ENCODE data around the gene ESPNL. TPM values are rescaled to one million over a fixed set of nuclear protein-coding genes. Genes with fewer than 3 reads are reported as not detected.
A peak's percentile ranks its signal among the peaks of the same experiment; 100 is the strongest.

The ESPNL gene
- total RNA-seq, 4 donors from 2014 or later, result 0.44 to 2.1 TPM; not detected in 2

- WGBS, 2 donors, result 82 to 84% methylated on average over 7 of the region's 7 CpGs
- no peak overlapping the region for H3K4me3 ChIP-seq
- no peak for DNase-seq (ENCODE audit: low spot score in 2 of 2)
- no peaks in the 10 kb centered on the region for H3K27me3 ChIP-seq
- TF ChIP-seq EP300 (IDR thresholded peaks at IDR 0.05) (no peak), CTCF (IDR thresholded peaks at IDR 0.05) (no peak), POLR2A (IDR thresholded peaks at IDR 0.05) (no peak)
- H3K4me1 ChIP-seq, result peaks cover 0 to 15% (median 8%) of the 10 kb centered on the region in 4 donors
- peaks cover 0 to 46% (median 0%) of the 10 kb centered on the region in 3 donors for H3K36me3 ChIP-seq
- H3K27ac ChIP-seq, result no peak overlapping the region
- no peaks in the 10 kb centered on the region for H3K9me3 ChIP-seq
Observed at GRCh38 chr2:238095143-238095542, 5.0 kb upstream of the ESPNL start.

GRCh38 chr2:238096311-238097011, 3.7 kb upstream of the ESPNL start:
- H3K36me3 ChIP-seq, result peaks cover 0 to 37% (median 0%) of the 10 kb centered on the region in 3 donors

GRCh38 chr2:238097201-238097987, 2.7 kb upstream of the ESPNL start:
- TF ChIP-seq EP300 (IDR thresholded peaks at IDR 0.05), result no peak
- TF ChIP-seq POLR2A (IDR thresholded peaks at IDR 0.05), result no peak
- TF ChIP-seq CTCF (IDR thresholded peaks at IDR 0.05), result no peak
- Histone ChIP-seq H3K4me1 (peaks cover 0 to 15% (median 8%) of the 10 kb centered on the region in 4 donors), H3K4me3 (no peak overlapping the region), H3K36me3 (peaks cover 0 to 29% (median 0%) of the 10 kb centered on the region in 3 donors), H3K9me3 (no peaks in the 10 kb centered on the region), H3K27ac (no peak overlapping the region), H3K27me3 (no peaks in the 10 kb centered on the region)
- DNase-seq (ENCODE audit: low spot score in 2 of 2), result no peak
- 78 to 83% methylated on average over 15 to 19 of the region's 19 CpGs for WGBS, 2 donors

More at GRCh38 chr2:238096311-238097011, 3.7 kb upstream of the ESPNL start:
- Histone ChIP-seq H3K4me3 (no peak overlapping the region), H3K27ac (no peak overlapping the region), H3K9me3 (no peaks in the 10 kb centered on the region), H3K27me3 (no peaks in the 10 kb centered on the region), H3K4me1 (peaks cover 0 to 15% (median 8%) of the 10 kb centered on the region in 4 donors)
- no peak for TF ChIP-seq CTCF (IDR thresholded peaks at IDR 0.05)
- TF ChIP-seq EP300 (IDR thresholded peaks at IDR 0.05), result no peak
- no peak for TF ChIP-seq POLR2A (IDR thresholded peaks at IDR 0.05)
- no peak for DNase-seq (ENCODE audit: low spot score in 2 of 2)
- 83 to 85% methylated on average over 19 to 20 of the region's 22 CpGs for WGBS, 2 donors

GRCh38 chr2:238097988-238098871, 1.9 kb upstream of the ESPNL start:
- peak; percentile 29 to 63 for DNase-seq (ENCODE audit: low spot score in 2 of 2)
- Histone ChIP-seq H3K27me3 (no peaks in the 10 kb centered on the region), H3K9me3 (no peaks in the 10 kb centered on the region), H3K36me3 (peaks cover 0 to 22% (median 0%) of the 10 kb centered on the region in 3 donors), H3K4me3 (no peak overlapping the region), H3K4me1 (peaks cover 0 to 15% (median 8%) of the 10 kb centered on the region in 4 donors), H3K27ac (peak overlapping the region in 2 of 4 donors; percentile 34 to 58)
- TF ChIP-seq EP300 (IDR thresholded peaks at IDR 0.05) (no peak), CTCF (IDR thresholded peaks at IDR 0.05) (no peak), POLR2A (IDR thresholded peaks at IDR 0.05) (no peak)
- WGBS, 2 donors, result 67 to 76% methylated on average over 19 to 35 of the region's 37 CpGs

All from tibial nerve (tissue), 4 donors.